ENCODE measurements around the gene TBCCD1.

Gene TBCCD1

GRCh38 chr3:186520957-186521842 lies 45.9 kb downstream of the TBCCD1 start:
- H3K36me3 ChIP-seq (ENCODE audit: low read depth): no peaks in the 10 kb centered on the region
- no peak overlapping the region for H3K4me3 ChIP-seq (ENCODE audit: severe bottlenecking)
- ATAC-seq (ENCODE audit: low read depth) (no peak), DNase-seq (ENCODE audit: low spot score) (no peak)
- H3K27ac ChIP-seq (ENCODE audit: poor library complexity, severe bottlenecking): no peak overlapping the region
- no peaks in the 10 kb centered on the region for H3K27me3 ChIP-seq (ENCODE audit: insufficient read depth, poor library complexity, severe bottlenecking)
- no peaks in the 10 kb centered on the region for H3K4me1 ChIP-seq (ENCODE audit: insufficient read depth, poor library complexity, severe bottlenecking)
- TF ChIP-seq, protein P1, sequence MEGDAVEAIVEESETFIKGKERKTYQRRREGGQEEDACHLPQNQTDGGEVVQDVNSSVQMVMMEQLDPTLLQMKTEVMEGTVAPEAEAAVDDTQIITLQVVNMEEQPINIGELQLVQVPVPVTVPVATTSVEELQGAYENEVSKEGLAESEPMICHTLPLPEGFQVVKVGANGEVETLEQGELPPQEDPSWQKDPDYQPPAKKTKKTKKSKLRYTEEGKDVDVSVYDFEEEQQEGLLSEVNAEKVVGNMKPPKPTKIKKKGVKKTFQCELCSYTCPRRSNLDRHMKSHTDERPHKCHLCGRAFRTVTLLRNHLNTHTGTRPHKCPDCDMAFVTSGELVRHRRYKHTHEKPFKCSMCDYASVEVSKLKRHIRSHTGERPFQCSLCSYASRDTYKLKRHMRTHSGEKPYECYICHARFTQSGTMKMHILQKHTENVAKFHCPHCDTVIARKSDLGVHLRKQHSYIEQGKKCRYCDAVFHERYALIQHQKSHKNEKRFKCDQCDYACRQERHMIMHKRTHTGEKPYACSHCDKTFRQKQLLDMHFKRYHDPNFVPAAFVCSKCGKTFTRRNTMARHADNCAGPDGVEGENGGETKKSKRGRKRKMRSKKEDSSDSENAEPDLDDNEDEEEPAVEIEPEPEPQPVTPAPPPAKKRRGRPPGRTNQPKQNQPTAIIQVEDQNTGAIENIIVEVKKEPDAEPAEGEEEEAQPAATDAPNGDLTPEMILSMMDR (IDR thresholded peaks at IDR 0.05; ENCODE audit: poor library complexity, severe bottlenecking): no peak
- no peaks in the 10 kb centered on the region for H3K9me3 ChIP-seq (ENCODE audit: severe bottlenecking)

DNA sequence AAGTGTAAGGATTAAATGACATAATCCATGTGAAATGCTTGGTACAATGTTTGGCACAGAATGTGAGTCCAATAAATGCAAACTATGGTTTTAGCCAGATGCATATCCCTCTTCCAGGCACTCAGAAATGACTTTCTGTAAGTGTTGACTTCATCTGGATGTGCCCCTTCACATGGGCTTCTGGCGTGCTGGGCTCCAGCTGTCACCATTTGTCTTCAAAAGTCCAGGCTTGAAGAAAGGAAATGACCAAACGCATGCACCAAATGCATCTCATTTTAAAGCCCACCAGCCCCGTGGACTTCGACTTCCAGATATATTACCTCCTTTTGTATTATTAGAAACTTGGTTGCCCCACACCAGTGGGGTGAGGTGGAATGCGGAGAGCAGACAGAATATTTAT lies 46.7 kb downstream of the TBCCD1 start:
- TF ChIP-seq, protein P1 (IDR thresholded peaks at IDR 0.05; ENCODE audit: poor library complexity, severe bottlenecking): no peak
- ATAC-seq (ENCODE audit: low read depth): no peak
- H3K27ac ChIP-seq (ENCODE audit: poor library complexity, severe bottlenecking): no peak overlapping the region
- no peaks in the 10 kb centered on the region for H3K9me3 ChIP-seq (ENCODE audit: severe bottlenecking)
- H3K4me3 ChIP-seq (ENCODE audit: severe bottlenecking): no peak overlapping the region
- H3K36me3 ChIP-seq (ENCODE audit: low read depth): no peaks in the 10 kb centered on the region
- DNase-seq (ENCODE audit: low spot score): no peak
- no peaks in the 10 kb centered on the region for H3K27me3 ChIP-seq (ENCODE audit: insufficient read depth, poor library complexity, severe bottlenecking)
- no peaks in the 10 kb centered on the region for H3K4me1 ChIP-seq (ENCODE audit: insufficient read depth, poor library complexity, severe bottlenecking)

DNA sequence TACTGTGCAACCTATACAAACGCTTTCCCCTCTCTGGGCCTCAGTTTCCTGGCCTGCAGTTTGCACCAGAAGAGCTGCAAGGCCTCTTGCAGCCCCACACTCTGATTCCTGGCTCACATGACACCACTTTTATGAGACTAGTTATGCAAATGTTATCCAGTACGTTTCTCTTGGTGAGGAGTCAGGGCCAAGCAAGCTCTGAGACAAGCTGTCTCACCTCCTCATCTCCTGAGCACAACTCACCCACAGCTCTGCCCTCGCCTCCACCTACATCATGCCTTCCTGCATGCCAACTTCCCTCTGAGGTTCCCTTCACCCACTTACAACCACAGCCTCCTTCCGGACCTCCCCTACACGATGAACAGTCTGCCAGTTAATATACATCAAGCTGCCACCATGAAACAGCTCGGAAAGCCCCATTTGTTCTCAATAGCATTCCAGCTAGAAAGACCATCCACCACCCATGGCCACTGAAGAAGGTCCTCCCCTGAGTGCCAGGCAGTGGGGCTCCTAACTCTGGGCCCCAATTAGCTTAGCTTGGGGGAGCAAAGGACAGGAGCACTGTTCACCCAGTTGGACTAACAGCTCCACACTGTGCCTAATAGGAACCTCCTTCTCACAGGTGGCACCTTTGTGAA lies 48.0 kb downstream of the TBCCD1 start:
- H3K27me3 ChIP-seq (ENCODE audit: insufficient read depth, poor library complexity, severe bottlenecking): no peaks in the 10 kb centered on the region
- no peaks in the 10 kb centered on the region for H3K4me1 ChIP-seq (ENCODE audit: insufficient read depth, poor library complexity, severe bottlenecking)
- TF ChIP-seq, protein P1 (IDR thresholded peaks at IDR 0.05; ENCODE audit: poor library complexity, severe bottlenecking): no peak
- no peaks in the 10 kb centered on the region for H3K36me3 ChIP-seq (ENCODE audit: low read depth)
- no peaks in the 10 kb centered on the region for H3K9me3 ChIP-seq (ENCODE audit: severe bottlenecking)
- no peak overlapping the region for H3K4me3 ChIP-seq (ENCODE audit: severe bottlenecking)
- ATAC-seq (ENCODE audit: low read depth): no peak
- DNase-seq (ENCODE audit: low spot score): no peak
- no peak overlapping the region for H3K27ac ChIP-seq (ENCODE audit: poor library complexity, severe bottlenecking)

DNA sequence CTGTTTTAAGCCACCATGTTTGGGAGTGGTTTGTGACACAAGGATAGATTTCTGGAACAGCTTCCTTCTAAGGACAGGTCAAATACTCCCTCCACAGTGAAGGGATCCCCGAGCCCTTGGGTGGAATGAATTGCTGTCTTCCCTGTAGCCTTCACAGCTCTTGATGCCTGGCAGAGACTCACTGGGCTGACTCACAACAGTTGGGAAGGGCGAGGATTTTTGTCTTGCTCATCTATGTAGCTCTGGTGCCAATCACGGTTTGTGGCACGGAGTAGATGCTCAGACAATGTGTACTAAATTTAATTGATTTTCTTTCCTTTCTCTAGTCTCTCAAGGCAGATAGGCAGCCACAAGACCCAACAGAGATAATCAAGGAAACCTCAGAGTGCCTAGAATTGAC lies 49.9 kb downstream of the TBCCD1 start:
- H3K9me3 ChIP-seq (ENCODE audit: severe bottlenecking): no peaks in the 10 kb centered on the region
- TF ChIP-seq, protein P1 (IDR thresholded peaks at IDR 0.05; ENCODE audit: poor library complexity, severe bottlenecking): no peak
- no peak overlapping the region for H3K4me3 ChIP-seq (ENCODE audit: severe bottlenecking)
- no peak overlapping the region for H3K27ac ChIP-seq (ENCODE audit: poor library complexity, severe bottlenecking)
- no peaks in the 10 kb centered on the region for H3K4me1 ChIP-seq (ENCODE audit: insufficient read depth, poor library complexity, severe bottlenecking)
- no peaks in the 10 kb centered on the region for H3K36me3 ChIP-seq (ENCODE audit: low read depth)
- ATAC-seq (ENCODE audit: low read depth) (no peak), DNase-seq (ENCODE audit: low spot score) (no peak)
- H3K27me3 ChIP-seq (ENCODE audit: insufficient read depth, poor library complexity, severe bottlenecking): no peaks in the 10 kb centered on the region

GRCh38 chr3:186516646-186517045 lies 50.5 kb downstream of the TBCCD1 start:
- Histone ChIP-seq H3K4me1 (ENCODE audit: insufficient read depth, poor library complexity, severe bottlenecking) (no peaks in the 10 kb centered on the region), H3K9me3 (ENCODE audit: severe bottlenecking) (no peaks in the 10 kb centered on the region), H3K27ac (ENCODE audit: poor library complexity, severe bottlenecking) (no peak overlapping the region), H3K36me3 (ENCODE audit: low read depth) (no peaks in the 10 kb centered on the region), H3K4me3 (ENCODE audit: severe bottlenecking) (no peak overlapping the region), H3K27me3 (ENCODE audit: insufficient read depth, poor library complexity, severe bottlenecking) (no peaks in the 10 kb centered on the region)
- ATAC-seq (ENCODE audit: low read depth) (no peak), DNase-seq (ENCODE audit: low spot score) (no peak)
- TF ChIP-seq, protein P1 (IDR thresholded peaks at IDR 0.05; ENCODE audit: poor library complexity, severe bottlenecking): no peak

Measured in RWPE2 (cell line).